GM21723 (cell line): ENCODE data around the gene KCNJ12.
"Not testable (repeated sequence)": the region's sequence is repeated elsewhere in the genome, so short reads cannot be mapped to it uniquely, and the experiment has no call there.

Experiments
- ATAC-seq: cut with Tn5 transposase; IDR thresholded peaks from one replicate; pipeline ENCODE4 v1.9.1; 2021; ENCODE audit warnings: mild to moderate bottlenecking, moderate library complexity; ENCODE audit not compliant: unreplicated experiment

The KCNJ12 gene

GRCh38 chr17:21348926-21349261 is 27.3 kb upstream of the KCNJ12 start:
- peak; percentile 11 for ATAC-seq

GRCh38 chr17:21349358-21350050 is 26.7 kb upstream of the KCNJ12 start:
- not testable (repeated sequence) for ATAC-seq

GRCh38 chr17:21350495-21350894 is 25.7 kb upstream of the KCNJ12 start:
- not testable (repeated sequence) for ATAC-seq

GRCh38 chr17:21351366-21352065 is 24.6 kb upstream of the KCNJ12 start:
- ATAC-seq = no peak

GRCh38 chr17:21352221-21352980 is 23.8 kb upstream of the KCNJ12 start:
- ATAC-seq = no peak

- ATAC-seq = no peak
Measured at GRCh38 chr17:21352981-21353265, 23.2 kb upstream of the KCNJ12 start.

- no peak for ATAC-seq
Measured at GRCh38 chr17:21353326-21354010, 22.7 kb upstream of the KCNJ12 start.

- ATAC-seq = no peak
Measured at GRCh38 chr17:21354796-21355385, 21.3 kb upstream of the KCNJ12 start.

- ATAC-seq = no peak
Measured at GRCh38 chr17:21355586-21355985, 20.6 kb upstream of the KCNJ12 start.

- no peak for ATAC-seq
Measured at GRCh38 chr17:21356537-21357127, 19.5 kb upstream of the KCNJ12 start.

GRCh38 chr17:21357281-21357680 is 18.9 kb upstream of the KCNJ12 start:
- ATAC-seq = no peak

GRCh38 chr17:21357696-21358656 is 18.2 kb upstream of the KCNJ12 start:
- no peak for ATAC-seq

- no peak for ATAC-seq
Measured at GRCh38 chr17:21358682-21359482, 17.3 kb upstream of the KCNJ12 start.

GRCh38 chr17:21359483-21359840 is 16.7 kb upstream of the KCNJ12 start:
- ATAC-seq = no peak

- no peak for ATAC-seq
Measured at GRCh38 chr17:21360048-21360447, 16.1 kb upstream of the KCNJ12 start.

GRCh38 chr17:21361020-21361809 is 14.9 kb upstream of the KCNJ12 start:
- ATAC-seq = no peak

- no peak for ATAC-seq
Measured at GRCh38 chr17:21362331-21362931, 13.7 kb upstream of the KCNJ12 start.
